NCI-H2196 treated with DMSO at 0.1 percent for 48 hours (cell line): Measurements from ENCODE around the gene TYRO3.

ENCODE experiments used
- DNase-seq: peaks from one replicate; lab custom pipeline; 2025; ENCODE audit not compliant: unreplicated experiment; lab: John Stamatoyannopoulos, UW

TYRO3 gene

DNA sequence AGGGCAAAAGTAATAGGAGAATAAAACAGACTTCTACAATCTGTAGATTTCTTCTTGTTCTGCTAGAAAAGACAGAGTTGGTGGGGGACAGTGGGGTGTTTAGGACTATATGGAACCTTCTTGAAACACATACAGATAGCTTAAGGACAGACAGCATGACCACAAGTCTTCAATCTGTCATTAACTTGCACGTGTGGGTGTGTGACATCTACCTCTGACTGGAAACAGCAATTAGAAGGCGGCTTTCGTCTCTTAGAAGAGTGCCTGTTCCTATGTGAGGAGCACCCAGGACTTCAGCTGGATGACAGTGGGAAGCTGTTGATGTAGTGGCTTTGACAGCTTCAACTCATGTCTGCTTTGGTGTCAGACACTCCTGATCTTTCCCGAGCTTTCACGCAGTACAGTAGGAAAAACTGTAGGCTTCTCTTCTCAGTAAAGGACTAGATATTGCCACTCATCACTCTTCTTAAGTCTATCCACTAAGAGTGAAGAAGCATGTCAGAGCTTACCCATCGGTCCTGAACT, 44.5 kb downstream of the TYRO3 start:
- no peak for DNase-seq

DNA sequence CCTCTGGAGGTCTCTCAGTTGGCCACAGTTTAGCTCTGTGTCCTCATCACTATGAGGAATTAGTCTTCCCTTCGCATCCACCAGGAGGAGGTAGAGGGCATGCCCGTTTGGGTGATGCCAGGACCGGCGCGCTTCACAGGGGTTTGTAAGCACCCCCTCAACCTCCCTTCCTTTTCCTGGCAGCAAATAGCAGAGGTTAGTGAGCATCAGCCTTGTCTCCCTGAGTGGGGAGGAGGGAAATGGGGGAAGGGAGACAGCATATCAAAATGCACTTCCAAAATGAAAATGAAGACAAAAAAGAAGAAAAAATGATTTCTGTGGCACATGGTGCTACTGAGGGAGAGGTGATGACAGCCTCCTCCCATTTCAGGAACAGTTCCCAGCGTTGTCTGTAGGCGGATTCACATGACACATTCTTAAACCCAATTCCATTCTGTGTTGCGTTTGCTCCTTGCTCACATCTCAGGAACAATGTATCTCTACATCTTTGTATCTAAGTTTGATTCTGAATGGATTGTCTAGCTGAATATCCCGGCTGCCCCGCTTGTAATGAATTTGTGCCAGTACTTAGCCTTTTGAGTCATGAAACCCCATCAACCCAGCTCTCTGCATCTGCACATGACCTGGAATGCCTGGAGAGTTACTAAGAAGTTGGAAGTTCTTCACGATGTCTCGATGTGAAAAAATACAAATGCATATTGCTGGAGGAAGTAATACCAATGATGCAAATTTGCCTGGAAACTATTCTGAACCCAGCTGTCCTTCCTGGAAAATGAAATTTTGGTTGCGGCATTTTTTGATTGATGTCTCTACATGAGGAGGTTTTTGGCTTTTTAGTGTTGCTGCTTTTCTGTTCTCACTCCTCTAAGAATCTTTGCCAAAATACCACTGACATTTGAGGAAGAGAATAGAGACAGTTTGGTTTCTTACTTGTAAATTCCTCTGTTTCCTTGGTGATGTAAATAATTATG, 45.2 kb downstream of the TYRO3 start:
- DNase-seq: peak; percentile 11

DNA sequence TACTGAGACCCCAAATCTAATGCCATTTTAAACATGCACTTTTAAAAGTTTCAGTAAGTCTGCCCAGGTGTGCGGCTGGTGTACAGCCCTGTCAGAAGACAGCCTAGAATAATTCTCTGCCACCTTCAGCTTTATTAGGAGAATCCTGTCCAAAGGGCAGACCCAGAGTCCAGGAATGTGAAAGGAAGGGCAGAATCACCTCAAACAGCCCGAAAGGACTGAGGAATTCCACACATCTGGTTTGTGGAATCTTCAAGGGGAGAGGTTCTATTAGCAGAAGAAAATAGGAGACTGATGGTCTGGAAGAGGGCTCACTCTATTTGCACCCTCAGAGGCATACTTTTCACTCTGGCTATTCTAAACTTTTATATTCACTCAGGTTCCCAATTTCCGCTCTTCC, 46.6 kb downstream of the TYRO3 start:
- no peak for DNase-seq

DNA sequence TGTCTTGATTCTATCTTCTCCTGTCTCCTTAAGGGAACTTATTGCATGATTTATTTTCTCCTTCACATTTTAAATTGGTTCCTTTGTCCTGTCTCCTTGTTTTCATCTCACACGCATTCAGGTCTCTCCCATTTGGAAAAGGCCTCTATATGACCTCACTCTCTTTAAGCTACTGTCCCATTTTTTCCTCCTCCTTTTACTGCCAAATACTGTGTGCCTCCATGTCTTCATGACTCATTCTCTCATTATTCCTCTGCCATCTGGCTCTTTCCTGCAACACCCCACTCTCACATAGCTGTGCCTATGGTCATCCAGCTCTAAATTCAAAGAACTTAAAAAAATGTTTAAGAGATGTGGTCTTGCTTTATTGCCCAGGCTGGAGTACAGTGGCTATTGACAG, 48.0 kb downstream of the TYRO3 start:
- no peak for DNase-seq

DNA sequence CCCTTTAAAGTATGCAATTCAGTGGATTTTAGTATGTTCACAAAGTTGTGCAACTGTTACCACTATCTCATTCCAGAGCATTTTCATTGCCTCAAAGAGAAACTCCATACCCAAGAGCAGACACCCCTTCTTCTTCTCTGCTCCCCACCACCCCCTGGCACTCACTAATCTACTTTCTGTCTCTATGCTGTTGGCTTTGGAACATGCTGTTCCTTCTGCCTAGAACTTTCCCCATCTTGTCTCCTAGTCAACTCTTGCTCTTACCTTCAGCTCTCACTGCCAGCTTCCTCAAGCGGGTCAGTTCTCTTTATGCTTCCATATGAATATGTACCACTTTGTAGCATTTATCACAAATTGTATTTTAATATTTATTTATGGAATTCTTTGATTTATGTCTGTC, 50.1 kb downstream of the TYRO3 start:
- no peak for DNase-seq

DNA sequence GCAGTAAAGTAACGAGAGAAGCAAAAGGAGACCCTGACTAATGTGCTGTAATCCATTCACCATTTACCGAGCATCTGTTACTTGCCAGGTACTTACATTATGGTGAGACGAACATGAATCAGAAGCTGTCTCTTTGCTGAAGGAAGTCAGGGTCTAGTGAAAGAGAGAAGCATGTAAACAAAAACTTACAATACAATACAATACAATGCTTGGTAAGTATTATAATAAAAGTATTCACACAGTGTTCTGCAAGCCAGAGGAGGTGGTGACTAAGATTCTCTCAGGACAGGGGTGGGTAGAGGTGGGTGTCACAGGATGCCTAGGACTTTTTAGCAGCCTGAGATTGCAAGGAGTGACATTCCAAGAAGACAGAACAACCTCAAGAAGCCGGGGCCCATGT, 51.0 kb downstream of the TYRO3 start:
- DNase-seq: no peak

DNA sequence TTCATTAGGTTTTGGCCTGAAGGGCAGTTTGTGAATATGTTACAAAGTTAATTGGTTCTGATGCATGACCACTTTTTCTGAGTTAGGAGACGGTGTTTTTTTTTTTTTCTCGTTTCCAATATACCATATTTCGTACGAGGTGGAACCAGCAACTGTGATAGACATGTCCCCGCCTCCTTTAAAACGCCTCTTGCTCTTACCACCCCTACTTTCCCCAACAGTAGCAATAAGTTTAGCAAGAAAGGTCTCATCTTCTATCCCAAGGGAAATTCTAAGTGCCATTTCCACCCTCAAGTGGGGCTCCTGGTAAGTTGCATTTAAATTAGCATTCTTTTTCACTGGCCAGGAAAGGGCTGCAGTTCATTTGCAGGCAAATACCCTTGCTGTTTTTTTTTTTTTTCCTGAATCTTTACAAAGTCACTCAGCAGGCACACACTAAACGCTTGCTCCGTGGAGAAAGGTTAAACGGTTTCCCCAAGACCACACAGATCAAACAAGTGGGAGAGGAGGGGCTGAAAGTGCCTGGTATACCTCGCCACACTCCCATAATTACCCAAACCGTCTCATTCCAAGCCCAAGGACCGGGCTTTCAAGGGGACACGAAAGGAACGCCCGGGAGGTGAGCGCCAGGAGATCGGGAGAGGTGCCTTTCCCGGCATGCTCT, 61.7 kb downstream of the TYRO3 start:
- DNase-seq: no peak

DNA sequence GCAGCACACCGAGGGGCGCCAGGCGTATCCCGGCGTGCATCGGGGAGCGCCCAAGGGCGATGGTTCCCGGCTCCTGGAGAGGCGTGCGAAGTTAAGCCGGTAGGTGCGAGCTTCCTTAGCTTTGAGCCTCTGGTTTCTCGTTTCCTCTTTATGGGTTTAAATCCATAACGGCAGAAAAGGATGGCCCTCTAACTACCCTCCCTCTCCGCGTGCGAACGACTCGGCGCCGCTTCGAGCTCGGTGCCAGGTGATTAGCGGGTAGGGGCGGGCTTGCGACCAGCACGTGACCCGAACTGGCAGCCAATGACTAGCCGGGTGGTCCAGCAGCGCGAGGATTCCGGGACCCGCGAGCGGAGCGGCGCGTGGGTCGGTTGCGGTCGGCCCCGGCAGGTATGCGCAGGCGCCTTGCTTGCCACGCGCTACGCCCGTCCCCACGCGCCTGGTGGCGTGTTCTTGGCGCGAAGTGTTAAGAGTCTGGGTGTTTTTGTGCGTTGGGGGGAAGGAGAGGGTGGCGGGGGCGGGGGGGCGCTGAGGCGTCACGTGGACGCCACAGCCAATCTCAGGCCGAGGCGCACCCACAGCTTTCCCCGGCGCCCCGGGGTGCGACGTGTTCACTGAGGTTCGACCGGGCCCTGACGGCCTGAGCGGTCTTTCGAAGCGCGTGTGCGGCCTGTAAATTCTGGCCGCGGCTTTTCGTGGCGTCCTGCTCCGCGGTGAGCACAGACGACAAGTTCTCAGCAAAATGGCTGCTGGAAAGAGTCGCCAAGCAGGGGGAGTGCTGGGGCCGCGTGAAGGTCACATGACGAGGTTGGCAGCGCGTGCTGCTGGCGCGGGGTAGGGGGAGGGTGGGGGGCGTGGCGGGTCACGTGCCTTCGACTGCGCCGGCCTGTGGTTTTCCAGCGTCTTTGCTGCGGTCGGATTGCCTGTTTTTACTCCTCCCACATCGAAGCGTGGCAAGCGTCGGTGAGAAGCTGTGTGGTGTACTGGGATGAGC, 62.5 kb downstream of the TYRO3 start:
- DNase-seq: peak; percentile 67

DNA sequence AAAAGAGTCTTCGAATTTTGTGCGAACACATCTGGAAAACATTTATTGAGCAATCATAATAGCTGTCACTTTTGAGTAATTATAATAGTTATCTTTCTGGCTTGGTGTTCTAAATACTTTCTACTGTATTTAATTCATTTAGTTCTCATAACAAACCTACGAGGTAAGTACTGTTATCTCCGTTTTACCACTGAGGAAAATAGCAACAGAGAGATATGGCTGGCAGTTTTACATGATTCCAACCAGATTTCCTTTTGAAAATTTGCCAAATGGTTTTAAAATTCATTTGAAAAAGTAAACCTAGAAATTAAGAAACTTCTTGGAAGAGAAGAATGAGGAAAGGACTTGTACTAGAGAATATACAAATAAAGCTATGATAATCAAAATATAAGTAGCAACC, 63.9 kb downstream of the TYRO3 start:
- DNase-seq: no peak

DNA sequence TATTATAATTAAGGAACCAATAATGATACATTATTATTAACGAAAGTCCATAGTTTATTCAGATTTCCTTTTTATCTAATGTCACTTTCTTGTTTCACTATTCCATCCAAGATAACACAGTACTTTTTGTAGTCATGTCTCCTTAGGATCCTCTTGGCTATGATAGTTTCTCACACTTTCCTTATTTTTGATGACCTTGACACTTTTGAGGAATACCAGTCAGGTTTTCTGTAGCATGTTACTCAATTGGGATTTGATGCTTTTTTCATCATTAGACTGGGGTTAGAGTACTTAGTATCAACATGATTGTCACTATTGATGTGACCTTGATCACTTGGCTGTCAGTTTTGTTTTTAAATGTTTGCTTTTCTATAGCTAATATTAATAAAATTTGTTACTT, 68.2 kb downstream of the TYRO3 start:
- no peak for DNase-seq

DNA sequence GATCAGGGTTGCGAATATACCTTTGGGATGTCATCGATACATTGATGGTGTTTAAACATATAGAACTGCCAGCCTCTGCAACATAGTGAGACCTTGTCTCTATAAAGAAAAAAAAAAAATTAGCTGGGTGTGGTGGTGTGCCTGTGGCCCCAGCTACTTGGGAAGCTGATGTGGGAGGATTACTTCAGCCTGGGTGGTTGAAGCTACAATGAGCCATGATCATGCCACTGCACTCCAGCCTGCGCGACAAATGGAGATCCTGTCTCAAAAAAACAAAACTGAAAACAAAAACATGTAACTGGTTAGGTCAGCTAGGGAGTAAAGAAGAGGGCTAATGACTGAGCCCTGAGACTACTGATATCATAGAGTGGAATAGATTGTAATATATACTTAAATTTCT, 70.5 kb downstream of the TYRO3 start:
- no peak for DNase-seq

DNA sequence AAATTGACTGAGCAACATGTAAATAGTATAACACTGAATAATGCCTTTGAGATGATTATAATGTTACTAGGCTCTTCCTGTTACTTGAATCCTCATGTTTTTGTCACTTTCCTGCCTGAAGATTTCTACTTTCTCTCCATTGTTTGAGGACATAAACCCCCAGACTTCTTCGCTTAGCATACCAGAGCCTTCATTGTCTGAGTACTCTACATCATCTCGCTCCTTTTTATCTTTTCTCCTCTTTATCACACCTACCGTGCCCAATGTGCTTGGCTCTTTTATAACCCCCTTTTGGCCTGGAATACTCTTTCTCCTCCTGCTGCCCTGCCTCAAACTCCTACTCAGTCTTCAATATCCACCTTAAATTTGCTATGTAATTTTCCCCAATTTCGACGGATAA, 70.9 kb downstream of the TYRO3 start:
- no peak for DNase-seq

DNA sequence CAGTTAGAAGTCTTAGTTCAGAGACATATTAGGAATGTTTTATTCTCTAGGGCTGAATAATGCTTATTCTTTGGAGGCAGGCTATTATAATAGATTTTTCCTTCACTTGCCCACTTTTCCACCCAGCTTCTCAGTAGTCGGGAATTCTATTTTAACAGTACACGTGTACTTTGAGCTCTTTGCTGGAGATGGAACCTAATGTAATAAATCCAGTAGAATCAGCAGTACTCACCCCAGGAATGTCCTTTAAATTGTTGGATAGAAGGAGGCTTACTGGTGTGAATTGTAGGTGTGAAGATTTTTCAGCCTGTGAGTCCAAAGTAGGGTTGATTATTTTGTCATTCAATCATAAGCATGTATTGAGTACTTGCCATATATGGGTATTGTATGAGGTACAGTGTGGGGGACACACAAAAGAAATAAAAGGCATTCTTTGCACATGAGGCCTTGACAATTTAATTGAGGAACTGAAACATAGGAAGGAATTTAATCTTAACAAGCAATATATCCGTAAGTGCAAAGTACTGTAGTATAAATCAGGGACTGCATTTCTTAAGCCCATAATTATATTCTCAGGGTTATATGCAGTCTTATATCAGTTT, 71.7 kb downstream of the TYRO3 start:
- no peak for DNase-seq

DNA sequence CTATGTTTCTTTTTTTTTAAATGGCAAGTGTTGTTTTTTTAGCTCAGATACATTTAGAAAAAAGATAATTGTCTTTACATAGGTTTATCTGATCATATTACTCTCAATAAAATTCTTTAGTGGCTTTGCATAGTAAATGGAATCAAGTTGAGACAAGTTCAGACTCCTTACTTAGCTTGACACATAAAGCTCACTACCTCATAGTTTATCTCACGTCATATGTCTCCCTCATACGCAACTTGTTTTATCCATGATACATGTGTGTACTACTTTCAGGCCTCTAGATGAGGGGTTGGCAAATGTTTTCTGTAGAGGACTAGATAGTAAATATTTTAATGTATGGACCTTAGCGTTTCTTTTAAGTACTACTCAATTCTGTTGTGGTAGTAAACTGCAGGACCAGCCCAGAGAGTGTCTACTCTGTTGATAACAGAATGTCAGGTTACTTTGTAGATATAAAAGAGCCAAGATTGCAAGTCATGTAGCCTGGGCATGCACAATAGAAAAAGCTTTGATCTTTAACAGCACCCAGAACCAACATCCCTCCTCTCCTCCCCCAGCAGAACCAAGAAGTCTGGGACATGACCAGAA, 73.0 kb downstream of the TYRO3 start:
- DNase-seq: no peak
